Adipose tissue (tissue), 3 donors: Measurements from ENCODE around the gene FJX1. TPM values are rescaled to one million over a fixed set of nuclear protein-coding genes. Genes with fewer than 3 reads are reported as not detected.
"Not testable (repeated sequence)": the region's sequence is repeated elsewhere in the genome, so short reads cannot be mapped to it uniquely, and the experiment has no call there.

ENCODE experiments used
- H3K27ac ChIP-seq: one replicate; pipeline ENCODE4 v1.5.1; 2013; ENCODE audit warnings: low read depth, low read length
- WGBS, 3 donors: extraction: QIAGEN DNeasy Blood & Tissue Kit; methylation state at CpG; one replicate each; pipeline ENCODE4 v1.1.7; 2013; 5-methylcytosine and 5-hydroxymethylcytosine counted together
- polyA plus RNA-seq, 3 donors: library from polyadenylated mRNA; stranded (reverse); fragments of 200-250 nt; gene quantifications; one replicate each; pipeline ENCODE4 v1.2.3, GENCODE V29; 2013
- donor health status: healthy with polysubstance abuse.
- donor health status: Bipolar disorder and iron deficiency.
- donor health status: healthy.

FJX1 gene
- polyA plus RNA-seq, 3 donors: 2.3 to 32.2 (median 5.2) TPM

DNA sequence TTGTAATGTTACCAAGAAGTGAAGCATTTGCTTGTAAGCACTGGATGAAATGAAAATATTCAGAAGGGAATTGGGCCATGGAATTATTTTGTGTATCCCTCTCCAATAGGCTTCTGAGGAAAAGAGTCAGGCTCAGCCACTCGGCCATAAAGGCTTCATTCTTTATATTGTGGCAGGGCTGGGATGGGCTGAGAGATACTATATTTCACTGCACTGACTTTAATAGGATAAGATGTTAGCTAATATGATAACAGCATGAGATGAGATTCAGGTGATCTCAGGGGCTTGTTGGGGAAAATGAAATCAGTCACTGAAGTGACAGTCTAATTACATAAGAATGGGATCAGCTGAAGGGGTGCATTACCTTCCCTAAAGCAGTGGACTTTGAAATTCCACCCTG lies 37.0 kb downstream of the FJX1 start:
- no peak overlapping the region for H3K27ac ChIP-seq
- 67 to 77% (median 71%) methylated on average over 1 of the region's 1 CpG for WGBS, 3 donors

DNA sequence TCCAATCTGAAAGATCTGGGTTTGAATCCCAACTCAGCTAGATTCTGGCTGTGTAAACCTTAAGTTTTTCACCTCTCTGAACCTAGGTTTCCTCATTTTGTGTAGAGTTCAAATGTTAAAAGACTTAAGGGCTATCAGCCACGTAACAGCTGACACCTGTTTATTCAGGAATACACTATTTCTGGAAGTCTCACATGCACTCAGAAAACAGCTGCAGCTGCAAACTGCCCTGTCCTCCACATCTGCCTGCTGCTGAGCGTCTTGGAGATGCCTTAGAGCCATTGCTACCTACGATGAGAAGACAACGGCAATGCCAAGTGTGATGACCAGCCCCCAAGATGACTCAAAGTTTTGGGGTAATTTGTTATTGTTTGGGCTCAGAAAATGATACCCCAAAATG lies 37.6 kb downstream of the FJX1 start:
- no peak overlapping the region for H3K27ac ChIP-seq
- 75 to 77% (median 76%) methylated on average over 4 of the region's 4 CpGs for WGBS, 3 donors

DNA sequence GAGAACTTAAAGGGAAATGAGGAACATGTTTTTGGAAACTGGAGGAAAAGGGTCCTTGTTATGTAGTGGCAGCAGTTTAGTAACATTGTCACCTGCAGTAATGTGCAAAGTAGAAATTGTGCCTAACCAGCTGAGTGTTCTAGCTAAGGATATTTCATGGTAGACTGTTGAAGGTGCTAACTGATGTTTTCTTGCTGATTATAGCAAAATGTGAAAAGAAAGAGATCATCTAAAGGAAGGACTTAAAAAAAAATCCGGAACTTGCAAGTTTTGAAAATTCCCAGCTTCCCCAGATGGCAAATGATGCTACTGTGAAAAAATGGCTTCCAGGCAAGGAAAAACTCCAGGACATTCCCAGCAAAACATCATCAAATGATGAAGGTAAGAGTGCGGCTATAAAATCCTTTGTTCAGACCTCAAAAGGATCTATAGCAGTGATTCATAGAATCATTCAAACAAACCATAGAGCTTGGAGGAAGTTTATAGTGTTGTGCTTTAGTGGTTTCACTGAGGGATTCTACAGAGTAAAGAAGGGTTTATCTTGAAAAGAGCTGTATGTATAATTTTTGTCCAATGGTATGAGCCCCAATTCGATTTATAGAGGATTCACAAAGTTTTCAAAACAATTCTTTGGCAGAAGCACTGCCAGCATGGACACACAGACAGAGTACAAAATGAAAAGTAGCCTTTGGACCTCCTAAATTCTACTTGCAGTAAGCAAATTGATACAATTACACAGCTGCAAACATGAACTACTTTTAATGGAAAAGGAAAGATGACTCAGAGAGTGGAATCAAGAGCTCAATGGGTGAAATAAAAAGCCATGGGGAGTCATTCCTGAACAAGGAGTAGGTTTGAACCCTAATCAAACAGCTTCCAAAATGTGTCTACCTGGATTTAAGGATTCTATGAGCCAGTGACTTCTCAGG lies 40.0 kb downstream of the FJX1 start:
- 72 to 79% (median 74%) methylated on average over 3 of the region's 3 CpGs for WGBS, 3 donors
- no peak overlapping the region for H3K27ac ChIP-seq

DNA sequence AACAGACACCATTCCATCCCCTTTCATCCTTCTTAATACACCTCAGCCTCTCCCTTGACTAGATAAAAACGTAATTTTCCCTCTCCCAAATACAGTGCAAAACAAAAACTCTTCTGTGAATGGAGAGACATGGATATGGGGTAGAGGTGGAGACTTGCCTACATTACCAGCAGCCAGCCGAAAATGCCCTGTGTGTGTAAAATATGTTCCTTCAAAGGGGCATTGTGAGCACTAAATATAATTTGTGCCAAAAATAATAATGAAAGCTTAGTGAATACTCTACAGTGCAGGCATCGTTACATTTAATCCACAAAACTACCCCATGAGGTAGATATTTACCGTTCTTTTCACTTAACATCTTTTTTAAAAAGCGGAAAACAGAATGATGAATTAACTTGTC lies 43.3 kb downstream of the FJX1 start:
- no peak overlapping the region for H3K27ac ChIP-seq
- WGBS, 3 donors: 37 to 50% (median 44%) methylated on average over 5 of the region's 5 CpGs

DNA sequence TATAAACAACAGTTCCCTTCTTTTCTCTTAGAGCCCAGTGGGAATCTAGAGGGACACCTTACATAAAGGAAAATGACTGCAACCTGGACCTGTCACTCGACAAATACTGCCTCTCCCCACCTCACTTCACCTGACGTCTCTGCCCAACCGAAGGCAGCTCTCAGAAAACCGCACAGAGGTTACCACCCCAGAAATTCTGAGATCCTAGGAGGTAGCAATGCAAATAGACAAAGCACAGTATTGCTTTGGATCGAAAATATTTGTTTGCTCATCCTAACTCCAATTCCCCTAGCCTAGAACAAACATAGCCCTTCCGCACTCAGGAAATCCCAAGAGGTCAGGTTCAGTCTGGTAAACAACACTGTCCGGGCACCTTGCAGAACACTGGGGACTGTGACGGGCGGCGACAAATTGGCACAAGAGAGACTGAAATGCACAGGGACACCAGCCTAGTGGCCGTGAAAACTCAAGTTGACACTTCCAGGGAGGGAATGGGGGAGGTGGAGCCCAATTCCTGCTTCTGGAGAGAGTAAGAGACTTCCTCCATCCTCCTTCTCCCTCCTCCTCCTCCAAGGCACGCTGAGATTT lies 43.9 kb downstream of the FJX1 start:
- WGBS, 3 donors: 1 to 2% (median 2%) methylated on average over 12 of the region's 12 CpGs
- no peak overlapping the region for H3K27ac ChIP-seq

DNA sequence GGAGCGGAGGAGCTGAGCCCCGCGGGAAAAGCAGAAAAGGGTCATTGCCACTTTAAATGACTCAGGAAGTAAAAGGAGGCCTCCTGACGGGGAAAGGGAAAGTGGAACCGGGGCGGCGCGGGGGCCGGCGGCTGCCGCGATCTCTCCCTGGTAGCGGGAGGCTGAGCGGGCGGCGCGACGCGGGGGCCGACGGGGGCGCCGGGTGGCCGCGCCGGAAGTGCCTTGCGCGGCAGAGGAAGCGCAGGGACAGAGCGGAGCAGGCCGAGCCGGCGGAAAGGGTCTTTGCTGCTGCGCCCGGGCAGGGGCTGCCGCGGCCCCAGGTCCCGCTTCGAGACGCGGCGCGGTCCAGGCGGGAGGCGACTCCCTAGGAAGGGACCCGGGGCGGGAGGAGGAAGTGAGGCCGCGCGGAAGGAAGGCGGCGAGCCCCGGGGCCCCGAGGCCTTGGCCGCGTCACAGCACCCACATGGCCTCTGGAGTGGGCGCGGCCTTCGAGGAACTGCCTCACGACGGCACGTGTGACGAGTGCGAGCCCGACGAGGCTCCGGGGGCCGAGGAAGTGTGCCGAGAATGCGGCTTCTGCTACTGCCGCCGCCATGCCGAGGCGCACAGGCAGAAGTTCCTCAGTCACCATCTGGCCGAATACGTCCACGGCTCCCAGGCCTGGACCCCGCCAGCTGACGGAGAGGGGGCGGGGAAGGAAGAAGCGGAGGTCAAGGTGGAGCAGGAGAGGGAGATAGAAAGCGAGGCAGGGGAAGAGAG lies 44.6 kb downstream of the FJX1 start, which contains the start of gene TRIM44:
Gene TRIM44 (plus strand): TSS at position 127 of the 759 bp plus-strand sequence. CDS start 337 bp downstream, at position 464.
- 1 to 3% (median 3%) methylated on average over 69 to 82 of the region's 82 CpGs for WGBS, 3 donors

DNA sequence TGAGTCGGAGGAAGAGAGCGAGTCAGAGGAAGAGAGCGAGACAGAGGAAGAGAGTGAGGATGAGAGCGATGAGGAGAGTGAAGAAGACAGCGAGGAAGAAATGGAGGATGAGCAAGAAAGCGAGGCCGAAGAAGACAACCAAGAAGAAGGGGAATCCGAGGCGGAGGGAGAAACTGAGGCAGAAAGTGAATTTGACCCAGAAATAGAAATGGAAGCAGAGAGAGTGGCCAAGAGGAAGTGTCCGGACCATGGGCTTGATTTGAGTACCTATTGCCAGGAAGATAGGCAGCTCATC lies 45.1 kb downstream of the FJX1 start:
- WGBS, 3 donors: 73 to 89% (median 82%) methylated on average over 10 of the region's 10 CpGs
- peak overlapping the region; percentile 79 for H3K27ac ChIP-seq

More for the DNA sequence above, 44.6 kb downstream of the FJX1 start, which contains the start of gene TRIM44:
- peak within 1 kb of the TSS; percentile 79 for H3K27ac ChIP-seq

DNA sequence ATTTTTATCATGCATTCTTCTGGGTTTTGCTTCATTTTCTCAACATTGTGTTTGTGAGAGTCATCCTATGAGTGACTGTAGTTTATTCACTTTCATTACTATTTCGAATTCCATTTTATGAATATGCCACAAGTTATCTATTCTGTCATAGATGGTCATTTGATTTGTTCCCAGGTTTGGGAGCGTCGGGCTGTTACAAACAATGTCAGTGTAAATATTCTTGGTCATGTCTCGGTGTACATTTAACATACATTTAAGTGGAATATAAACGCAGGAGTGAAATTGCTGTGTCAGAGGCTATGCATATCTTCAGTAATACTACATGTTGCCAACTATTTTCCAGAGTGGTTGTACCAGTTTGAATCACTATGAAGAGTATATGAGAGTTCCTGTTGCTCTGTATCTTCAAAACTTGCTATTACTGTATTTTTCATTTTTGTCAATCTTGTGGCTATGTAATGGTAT lies 46.7 kb downstream of the FJX1 start:
- WGBS, 3 donors: 98% methylated on average over 5 of the region's 5 CpGs

DNA sequence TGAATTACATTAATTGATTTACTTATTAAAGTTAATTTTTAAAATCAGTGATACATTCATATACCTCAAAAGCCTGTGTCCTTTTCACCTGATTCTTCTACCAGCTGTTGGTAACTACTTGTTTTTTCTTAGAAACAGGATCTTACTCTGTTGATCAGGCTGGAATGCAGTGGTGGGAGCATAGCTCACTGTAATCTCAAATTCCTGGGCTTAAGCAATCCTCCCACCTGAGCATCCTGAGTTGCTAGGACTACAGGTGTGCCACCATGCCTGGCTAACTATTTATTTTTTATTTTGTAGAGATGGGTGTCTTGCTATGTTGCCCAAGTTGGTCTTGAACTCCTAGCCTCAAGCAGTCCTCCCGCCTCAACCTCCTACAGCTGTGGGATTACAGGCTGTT lies 49.0 kb downstream of the FJX1 start:
- 96 to 100% (median 98%) methylated on average over 1 of the region's 1 CpG for WGBS, 3 donors
- H3K27ac ChIP-seq: no peak overlapping the region

More for the DNA sequence above, 46.7 kb downstream of the FJX1 start:
- H3K27ac ChIP-seq: no peak overlapping the region

DNA sequence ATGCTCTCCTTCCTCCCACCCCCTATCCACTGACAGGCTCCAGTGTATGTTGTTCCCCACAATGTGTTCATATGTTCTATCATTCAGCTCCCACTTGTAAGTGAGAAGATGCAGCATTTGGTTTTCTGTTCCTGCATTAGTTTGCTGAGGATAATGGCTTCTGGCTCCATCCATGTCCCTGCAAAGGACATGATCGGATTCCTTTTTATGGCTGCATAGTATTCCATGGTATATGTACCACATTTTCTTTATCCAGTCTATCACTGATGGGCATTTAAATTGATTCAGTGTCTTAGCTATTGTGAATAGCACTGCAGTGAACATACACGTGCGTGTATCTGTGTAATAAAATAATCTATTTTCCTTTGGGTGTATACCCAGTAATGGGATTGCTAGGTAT lies 50.1 kb downstream of the FJX1 start:
- 94 to 97% (median 96%) methylated on average over 3 of the region's 3 CpGs for WGBS, 3 donors
- H3K27ac ChIP-seq: not testable (repeated sequence)

Other genes with a start within 250 kb of the FJX1 start
- gene SLC1A2, start 198.9 kb upstream of the FJX1 start, polyA plus RNA-seq: 10 to 100 TPM in 1 of 3 donors, under 1 TPM in 2; 0.22 to 13.1 (median 0.37) TPM
- gene PAMR1, start 92.8 kb upstream of the FJX1 start, polyA plus RNA-seq: 10 to 100 TPM in 1 of 3 donors, 1 to 10 TPM in 1, under 1 TPM in 1; 0.89 to 14.6 (median 8.3) TPM
- gene TRIM44, start 44.3 kb downstream of the FJX1 start, polyA plus RNA-seq: 10 to 100 TPM; 12.3 to 19.8 (median 19.2) TPM